Hippocampal formation (tissue), 2 donors: ENCODE results near the gene HCN1.

ENCODE experiments used
- DNase-seq, 2 donors: peaks; one replicate each; lab custom pipeline; 2025; lab: John Stamatoyannopoulos, UW

Gene HCN1

DNA sequence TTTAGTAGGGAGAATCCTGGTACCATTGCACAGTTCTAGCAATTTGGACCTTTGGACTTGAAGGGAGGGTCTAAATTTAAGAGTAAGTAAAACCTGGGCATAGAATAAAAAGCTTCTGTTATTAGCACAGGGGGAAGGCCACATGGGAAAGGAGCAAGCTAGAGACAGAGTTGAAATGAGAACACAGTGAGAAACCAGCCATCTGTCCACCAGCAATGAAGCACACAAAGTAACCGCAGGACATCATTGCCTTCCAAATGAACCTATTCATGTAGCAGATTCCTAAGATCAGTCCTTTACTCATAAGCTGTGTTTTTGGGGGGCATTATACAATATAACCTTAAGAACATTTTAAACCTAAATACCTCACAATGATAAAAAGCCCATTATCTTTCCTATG is 407.4 kb downstream of the HCN1 start:
- DNase-seq, result no peak

DNA sequence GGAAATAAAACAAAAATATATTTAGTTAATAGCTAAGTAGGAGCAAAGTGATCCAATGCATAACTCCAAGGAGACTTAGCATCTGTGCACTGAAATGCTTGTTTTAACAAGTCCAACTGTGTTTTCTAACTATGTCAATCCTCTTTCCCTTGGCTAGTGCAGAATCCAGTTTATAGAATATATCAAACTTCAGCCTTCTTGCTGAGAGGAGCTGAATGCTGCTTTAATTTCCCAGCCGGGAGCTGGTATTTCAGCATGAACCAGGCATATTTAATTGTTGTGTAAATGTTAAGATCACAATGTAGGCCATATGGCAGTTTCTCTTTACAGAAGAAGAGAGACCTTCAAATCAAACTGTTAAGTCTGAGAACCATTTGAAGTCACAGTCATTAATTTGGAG is 411.7 kb downstream of the HCN1 start:
- no peak for DNase-seq

DNA sequence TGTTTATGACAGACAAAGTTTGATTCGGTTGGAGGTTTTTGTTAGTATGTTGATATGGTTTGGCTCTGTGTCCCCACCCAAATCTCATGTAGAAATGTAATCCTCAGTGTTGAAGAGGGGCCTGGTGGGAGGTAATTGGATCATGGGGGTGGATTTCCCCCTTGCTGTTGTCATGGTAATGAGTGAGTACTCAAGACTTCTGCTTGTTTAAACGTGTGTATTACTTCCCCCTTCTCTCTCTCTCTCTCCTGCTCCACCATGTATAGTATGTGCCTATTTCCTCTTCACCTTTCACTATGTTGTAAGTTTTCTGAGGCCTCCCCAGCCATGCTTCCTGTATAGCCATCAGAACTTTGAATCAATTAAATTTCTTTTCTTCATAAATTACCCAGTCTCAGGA is 415.1 kb downstream of the HCN1 start:
- DNase-seq, result no peak

- no peak for DNase-seq
Measured at GRCh38 chr5:45279109-45279508, 417.1 kb downstream of the HCN1 start.

GRCh38 chr5:45277860-45278259 is 418.3 kb downstream of the HCN1 start:
- no peak for DNase-seq

DNA sequence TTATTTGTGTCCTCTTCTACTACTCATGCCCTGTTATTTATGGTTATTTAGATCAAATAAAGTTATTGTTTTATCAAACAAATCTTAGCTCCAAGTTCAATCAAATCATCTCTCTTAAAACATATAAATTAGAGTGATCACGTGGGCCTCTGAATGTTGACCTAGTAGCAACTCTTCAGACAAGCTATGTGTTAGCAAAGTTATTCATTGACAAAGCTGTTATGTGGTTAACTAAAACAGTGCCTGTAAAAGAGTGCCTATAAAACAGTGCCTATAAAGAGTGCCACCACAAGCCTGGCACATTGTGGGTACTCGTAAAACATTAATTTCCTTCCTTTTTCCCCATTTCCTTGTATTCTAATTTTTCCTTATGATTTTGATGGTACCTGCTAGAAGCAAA is 421.9 kb downstream of the HCN1 start:
- no peak for DNase-seq

GRCh38 chr5:45271626-45272025 is 424.6 kb downstream of the HCN1 start:
- DNase-seq, result no peak

DNA sequence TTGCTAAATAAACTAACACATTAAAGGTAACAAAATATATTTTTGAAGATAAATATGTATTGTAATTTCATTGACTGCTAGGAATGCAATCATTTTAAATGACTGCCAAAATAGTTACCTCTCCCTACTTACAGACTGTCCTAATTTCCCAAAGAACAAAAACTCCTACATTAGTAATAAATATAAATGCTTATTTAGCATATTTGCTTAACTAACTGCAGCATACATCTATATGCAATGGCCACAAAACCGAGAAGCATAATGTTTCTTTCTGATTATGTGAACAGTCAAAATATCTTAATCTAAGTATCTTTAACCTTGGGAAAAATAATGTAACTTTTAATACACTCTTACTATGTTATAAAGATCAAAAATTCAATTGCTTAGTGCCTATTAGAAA is 431.7 kb downstream of the HCN1 start:
- no peak for DNase-seq

- DNase-seq, result no peak
Measured at GRCh38 chr5:45262061-45262590, 434.1 kb downstream of the HCN1 start.

GRCh38 chr5:45261125-45261524 is 435.1 kb downstream of the HCN1 start:
- DNase-seq, result no peak

- DNase-seq, result no peak
Measured at GRCh38 chr5:45260292-45260691, 435.9 kb downstream of the HCN1 start.

GRCh38 chr5:45252978-45253377 is 443.2 kb downstream of the HCN1 start:
- DNase-seq, result no peak

GRCh38 chr5:45252541-45252940 is 443.6 kb downstream of the HCN1 start:
- DNase-seq, result no peak

DNA sequence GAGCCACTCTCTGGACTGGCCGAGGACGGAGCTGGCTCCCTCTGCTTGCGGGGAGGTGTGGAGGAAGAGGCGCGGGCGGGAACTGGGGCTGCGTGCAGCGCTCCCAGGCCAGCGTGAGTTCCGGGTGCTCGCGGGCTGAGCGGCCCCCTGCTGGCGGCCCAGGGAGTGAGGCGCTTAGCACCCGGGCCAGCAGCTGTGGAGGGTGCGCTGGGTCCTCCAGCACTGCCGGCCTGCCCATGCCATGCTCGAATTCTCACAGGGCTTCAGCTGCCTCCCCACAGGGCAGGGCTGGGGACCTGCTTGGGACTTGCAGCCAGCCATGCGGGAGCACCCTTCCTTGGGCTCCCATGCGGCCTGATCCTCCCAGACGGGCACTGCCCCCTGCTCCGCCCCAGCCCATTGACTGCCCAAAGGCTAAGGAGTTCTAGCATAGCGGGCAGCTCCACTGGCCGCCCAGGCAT is 470.6 kb downstream of the HCN1 start:
- no peak for DNase-seq

- DNase-seq, result no peak
Measured at GRCh38 chr5:45205403-45205961, 490.7 kb downstream of the HCN1 start.
